HUDEP-2 (cell line): ENCODE measurements around the gene PGAM5.

Experiments
- DNase-seq, 76 experiments: peaks; one replicate each; lab custom pipeline; 2025; ENCODE audit not compliant: unreplicated experiment in 76 of 76; lab: John Stamatoyannopoulos, UW

The PGAM5 gene

GRCh38 chr12:132719141-132719953, 8.7 kb downstream of the PGAM5 start:
- DNase-seq, result no peak

GRCh38 chr12:132719954-132720324, 9.3 kb downstream of the PGAM5 start:
- no peak for DNase-seq

GRCh38 chr12:132720606-132721345, 10.1 kb downstream of the PGAM5 start:
- no peak for DNase-seq

GRCh38 chr12:132723015-132723763, 12.5 kb downstream of the PGAM5 start:
- DNase-seq, result no peak

GRCh38 chr12:132723764-132724140, 13.1 kb downstream of the PGAM5 start:
- peak in 1 of 76 experiments; percentile 8 for DNase-seq

GRCh38 chr12:132724506-132725241, 14.0 kb downstream of the PGAM5 start:
- no peak for DNase-seq

- DNase-seq, result no peak
These were observed 15.7 kb downstream of the PGAM5 start for GRCh38 chr12:132726386-132726785.

- no peak for DNase-seq
These were observed 16.6 kb downstream of the PGAM5 start for GRCh38 chr12:132727091-132727794.

- no peak for DNase-seq
These were observed 17.9 kb downstream of the PGAM5 start for GRCh38 chr12:132728502-132728901.

GRCh38 chr12:132729541-132730320, 19.1 kb downstream of the PGAM5 start:
- no peak for DNase-seq

- no peak for DNase-seq
These were observed 19.7 kb downstream of the PGAM5 start for GRCh38 chr12:132730353-132730752.

GRCh38 chr12:132731574-132731973, 20.9 kb downstream of the PGAM5 start:
- DNase-seq, result no peak

- no peak for DNase-seq
These were observed 23.6 kb downstream of the PGAM5 start for GRCh38 chr12:132734206-132734605.

- DNase-seq, result no peak
These were observed 24.9 kb downstream of the PGAM5 start for GRCh38 chr12:132735496-132735895.

GRCh38 chr12:132736378-132736777, 25.7 kb downstream of the PGAM5 start:
- DNase-seq, result no peak

GRCh38 chr12:132736913-132737312, 26.3 kb downstream of the PGAM5 start:
- no peak for DNase-seq

- no peak for DNase-seq
These were observed 29.1 kb downstream of the PGAM5 start for GRCh38 chr12:132739600-132740312.

- no peak for DNase-seq
These were observed 29.6 kb downstream of the PGAM5 start for GRCh38 chr12:132740313-132740646.

- DNase-seq, result no peak
These were observed 30.0 kb downstream of the PGAM5 start for GRCh38 chr12:132740652-132741051.
